MV-4-11 (cell line): ENCODE measurements around the gene ADAMTS5.

Source experiments
- DNase-seq: peaks from one replicate; lab custom pipeline; 2025; lab: John Stamatoyannopoulos, UW

ADAMTS5 gene

GRCh38 chr21:26948194-26948593 is 18.7 kb downstream of the ADAMTS5 start:
- DNase-seq, result no peak

DNA sequence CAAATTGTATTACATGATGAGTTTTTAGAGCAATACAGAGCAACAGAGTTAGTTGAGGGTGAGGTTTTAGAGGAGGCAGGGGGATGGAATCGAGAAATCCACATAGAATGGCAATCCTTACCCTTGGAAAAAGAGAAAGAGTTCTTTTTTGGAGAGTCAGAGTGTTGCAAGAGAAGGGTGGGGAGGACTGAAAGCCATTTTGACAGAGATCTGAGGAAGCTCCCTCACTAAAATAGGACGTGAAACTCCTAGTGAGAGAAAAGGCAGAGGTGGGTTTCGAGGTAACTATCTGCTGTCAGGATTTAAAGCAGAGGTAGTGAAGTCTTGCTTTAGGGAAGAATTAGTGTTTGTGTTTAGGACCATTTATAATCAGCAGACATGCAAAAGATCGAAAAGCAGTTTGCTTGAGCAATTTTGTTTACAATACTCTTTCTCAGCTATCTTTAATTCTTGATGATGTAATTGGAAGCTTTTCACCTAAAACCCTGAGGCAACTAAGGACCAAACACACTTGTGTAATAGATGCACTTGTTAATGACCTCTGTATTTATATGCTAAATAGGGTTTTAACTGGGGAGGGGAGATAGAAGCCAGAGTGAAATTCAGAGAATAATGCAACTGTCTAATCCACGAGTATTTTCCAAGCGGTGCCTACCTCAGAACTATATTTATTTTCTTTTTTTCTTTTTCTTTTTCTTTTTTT is 20.0 kb downstream of the ADAMTS5 start:
- peak; percentile 68 for DNase-seq

DNA sequence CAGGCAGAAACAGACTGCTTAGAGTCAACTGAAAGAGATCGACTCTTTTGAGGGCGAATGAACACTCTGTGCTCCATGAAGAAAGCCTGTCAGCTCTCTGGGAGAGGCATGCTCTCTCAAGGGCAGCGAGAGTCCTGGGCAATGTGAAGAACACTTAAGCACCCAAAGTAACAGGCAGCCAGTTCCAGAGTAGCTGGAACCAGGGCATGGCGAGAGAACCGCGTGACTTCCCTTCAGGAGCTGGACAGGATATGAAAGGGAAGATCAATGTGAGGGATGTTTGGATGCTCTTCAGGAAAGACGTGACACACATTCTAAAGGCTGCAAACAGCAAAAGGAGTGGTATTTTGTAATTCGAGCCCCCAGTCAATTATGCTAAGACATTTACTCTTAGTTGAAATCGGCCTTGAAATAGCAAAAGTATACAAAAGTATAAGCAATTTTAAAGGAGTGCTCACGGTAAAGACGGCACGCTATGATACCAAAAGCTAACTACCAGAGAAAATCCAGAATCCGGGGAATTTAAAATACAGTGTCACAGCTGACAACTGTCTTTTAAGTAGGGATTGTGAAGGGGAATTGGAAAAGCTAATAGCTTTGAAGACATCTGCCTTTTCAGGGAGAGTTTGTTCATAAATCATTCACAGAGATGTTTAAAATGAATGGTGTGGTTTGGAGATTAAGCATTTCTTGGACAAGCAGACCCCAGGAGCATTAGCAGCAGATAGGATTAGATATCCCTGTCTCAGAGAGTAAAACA is 20.8 kb downstream of the ADAMTS5 start:
- no peak for DNase-seq

DNA sequence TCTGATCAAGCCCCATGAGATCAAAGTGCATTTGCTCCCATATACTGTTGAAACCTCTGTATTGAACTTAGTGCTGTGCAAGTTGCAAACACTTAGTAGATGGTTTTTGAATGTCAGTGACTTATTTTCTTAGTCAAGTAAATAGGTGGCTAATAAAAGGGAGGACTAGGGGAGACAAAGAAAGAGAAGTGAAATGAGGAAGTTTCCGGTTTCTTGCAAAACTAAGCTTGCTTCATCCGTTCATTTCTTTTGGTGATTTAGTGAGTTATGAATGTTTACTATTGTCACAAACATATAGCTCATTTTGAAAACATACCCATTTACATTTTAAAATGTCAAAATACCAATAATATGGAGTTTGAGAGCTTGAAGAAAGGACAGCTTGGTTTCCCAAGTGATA is 23.0 kb downstream of the ADAMTS5 start:
- DNase-seq, result peak; percentile 88

DNA sequence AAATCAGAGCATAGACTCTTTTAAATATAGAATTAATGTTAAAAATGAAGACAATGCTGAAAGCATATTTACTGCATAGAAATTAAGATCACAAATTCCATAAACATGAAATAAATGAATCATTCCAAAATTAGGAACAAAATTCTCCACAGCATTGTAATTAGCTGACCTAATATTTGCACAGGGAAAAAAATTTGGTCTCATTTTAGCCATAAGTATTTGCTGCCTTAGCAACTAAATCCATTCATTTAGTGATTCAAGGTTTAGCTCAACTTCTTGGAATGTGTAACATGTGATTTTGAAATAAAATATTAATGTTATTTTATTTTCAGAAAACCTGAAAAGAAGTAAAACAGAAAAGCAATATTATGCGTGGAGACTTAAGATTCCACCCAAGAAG is 25.5 kb downstream of the ADAMTS5 start:
- no peak for DNase-seq

DNA sequence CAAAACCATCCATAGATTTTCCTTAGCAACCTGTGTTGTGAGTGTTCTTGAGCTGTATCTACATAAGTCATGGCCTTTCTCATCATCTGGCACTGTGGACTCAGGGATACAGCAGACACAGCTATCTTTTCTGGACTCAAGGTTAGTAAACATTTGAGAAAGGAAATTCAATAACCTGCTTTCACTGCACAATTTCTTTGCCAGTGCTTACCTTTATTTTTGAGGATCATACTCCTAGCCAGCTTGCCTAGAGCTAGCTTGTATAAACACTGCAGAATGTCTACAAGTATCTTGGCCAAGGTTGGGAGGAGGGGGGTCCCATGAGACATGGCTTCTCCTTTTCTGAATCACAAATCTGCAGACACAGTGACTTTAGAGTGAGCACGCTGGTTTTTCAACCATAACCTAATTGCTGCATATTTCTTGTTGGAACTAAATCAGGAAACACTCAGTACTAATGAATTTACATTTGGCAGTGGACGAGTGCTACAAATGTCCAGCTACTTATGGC is 27.2 kb downstream of the ADAMTS5 start:
- no peak for DNase-seq

GRCh38 chr21:26936641-26937040 is 30.2 kb downstream of the ADAMTS5 start:
- DNase-seq, result no peak

- DNase-seq, result no peak
These were observed 30.9 kb downstream of the ADAMTS5 start for GRCh38 chr21:26935977-26936376.

DNA sequence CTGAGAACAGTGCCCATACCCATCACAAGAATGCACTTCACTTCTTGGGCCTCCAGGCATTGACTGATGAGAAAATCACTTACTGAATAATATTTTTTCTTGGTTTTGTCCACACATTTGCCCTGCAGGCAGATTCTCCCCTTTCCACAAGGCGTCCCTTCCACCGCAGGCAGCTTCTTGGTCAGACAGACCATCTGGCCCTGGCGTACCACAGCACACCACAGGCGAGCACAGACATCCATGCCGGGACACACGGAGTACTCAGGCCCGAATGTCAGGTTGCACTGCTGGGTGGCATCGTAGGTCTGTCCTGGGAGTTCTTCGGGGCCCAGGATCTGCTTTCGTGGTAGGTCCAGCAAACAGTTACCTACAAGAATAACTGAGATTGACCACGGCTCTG is 32.5 kb downstream of the ADAMTS5 start:
- DNase-seq, result no peak

DNA sequence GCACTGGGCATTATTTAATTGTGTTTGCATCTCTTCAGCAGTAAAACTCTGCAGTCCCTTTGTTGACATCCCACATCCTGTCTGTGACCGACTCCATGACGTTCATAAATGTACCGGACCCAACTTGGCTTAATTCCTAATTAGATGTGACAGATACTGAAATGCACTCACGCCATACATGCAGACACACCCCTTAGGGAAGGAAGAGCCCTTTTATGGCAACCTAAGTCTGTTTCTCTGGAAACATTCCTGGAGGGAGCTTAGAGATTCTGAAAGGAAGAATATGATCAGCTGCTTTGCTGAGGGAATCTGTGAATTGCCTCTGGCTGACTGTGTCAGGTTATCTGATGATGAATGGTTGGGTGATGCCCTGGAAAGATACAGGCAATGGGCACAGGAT is 33.4 kb downstream of the ADAMTS5 start:
- no peak for DNase-seq

DNA sequence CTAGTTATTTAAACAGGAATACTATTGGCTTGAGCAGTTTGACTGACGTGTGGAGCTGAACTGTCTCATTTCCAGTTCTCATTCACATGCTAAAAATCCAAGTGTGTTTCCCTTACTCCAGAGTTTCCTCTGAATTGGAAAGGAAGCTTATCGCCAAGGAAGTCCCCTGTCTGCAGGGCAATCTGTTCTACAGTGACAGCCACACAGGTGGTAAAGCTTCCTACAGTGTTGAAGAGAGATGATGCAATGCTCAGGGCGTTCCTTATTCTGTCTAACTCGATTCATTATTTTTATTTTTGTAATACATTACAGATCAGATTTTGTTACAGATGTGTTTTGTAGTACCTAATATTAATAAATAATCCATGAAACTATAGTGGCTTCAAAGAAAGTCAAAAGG is 41.3 kb downstream of the ADAMTS5 start:
- no peak for DNase-seq

DNA sequence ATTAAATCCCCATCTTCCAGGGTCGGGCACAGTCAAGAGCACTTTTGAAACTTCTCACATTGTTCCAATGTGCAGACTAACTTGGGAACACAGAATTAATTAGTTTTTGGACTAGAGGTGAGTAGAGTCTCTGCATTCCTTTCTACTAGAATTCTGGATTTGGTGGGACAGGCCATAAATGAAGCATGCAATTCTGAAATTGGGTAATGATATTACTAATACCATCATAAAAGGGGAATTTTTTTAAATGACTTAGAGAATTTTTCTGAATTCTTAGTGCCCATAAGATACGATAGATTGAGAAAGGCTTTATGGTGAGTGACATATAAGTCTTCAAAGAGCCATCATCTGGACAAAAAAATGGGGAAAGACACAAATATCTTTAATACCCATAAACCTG is 41.8 kb downstream of the ADAMTS5 start:
- DNase-seq, result no peak

GRCh38 chr21:26923986-26924385 is 42.9 kb downstream of the ADAMTS5 start:
- DNase-seq, result no peak

GRCh38 chr21:26920055-26920454 is 46.8 kb downstream of the ADAMTS5 start:
- DNase-seq, result no peak

DNA sequence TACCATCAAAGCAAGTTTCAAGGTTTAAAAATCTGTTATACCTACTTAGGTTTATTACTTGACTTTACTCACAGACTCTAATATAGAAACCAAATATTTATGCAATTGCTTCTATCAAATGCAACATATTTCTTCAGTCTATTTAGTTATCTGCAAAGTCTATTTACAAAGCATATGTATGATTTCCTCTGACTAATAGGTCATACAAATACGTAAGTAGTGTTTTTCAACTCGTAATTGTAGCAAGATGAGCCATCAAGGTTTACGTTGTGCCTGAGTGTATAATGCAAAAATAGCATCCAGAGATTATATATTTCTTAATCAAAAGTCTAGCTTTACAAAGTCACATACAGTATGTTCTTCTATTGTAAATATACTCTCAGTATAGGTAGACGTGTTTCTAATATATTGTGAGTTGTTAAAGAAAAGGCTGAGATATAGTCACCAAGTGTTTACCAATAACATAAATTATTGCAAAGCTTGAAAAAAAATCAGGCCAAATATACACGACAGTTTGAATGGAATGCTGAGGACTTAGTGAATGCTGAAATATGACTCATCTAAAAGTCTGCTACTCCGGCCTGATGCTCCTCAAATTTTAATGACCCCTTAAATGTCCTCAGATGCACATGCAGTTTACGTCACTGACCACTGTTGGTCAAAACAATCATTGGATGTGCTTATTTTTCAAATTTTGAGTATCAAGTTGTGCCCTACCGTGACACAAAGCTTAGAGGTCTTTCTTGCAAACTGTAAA is 48.4 kb downstream of the ADAMTS5 start:
- DNase-seq, result no peak

DNA sequence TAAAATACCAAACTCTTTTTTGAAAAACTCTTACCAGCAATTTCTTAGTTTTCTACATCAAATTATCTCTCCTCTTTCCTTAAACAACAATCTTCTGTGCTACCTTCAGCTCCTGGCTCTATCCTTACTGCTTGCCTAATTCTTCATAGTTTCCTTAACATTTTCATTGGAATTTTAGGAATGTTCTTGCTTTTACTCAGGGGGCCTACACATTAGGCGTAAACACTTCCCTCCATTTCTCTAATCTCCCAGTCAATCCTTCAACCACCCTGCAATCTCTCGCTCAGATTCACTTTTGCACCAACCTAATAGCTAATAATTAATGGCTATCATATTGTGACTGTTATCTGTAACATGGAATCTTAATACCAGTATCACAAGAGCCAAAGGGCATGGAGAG is 50.1 kb downstream of the ADAMTS5 start:
- DNase-seq, result no peak

GRCh38 chr21:26914557-26914956 is 52.3 kb downstream of the ADAMTS5 start:
- DNase-seq, result peak; percentile 84

DNA sequence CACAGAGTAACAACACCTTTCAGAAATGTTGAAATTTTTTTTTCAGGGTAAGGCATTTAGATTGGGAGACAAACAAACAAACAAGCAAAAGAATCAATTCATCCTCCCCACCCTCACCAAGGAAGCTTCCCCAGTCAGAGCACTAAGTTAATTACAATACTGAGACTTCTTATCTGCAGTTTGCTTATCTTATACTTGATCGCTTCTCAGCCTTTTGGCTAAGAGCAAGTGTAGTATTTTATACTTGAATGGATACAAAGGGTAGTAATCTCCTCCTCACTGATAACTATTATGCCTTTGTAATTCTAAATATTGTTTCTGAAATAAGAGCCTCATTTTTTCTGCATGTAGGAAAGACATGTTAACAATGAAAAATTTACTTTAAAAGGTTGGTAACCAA is 54.4 kb downstream of the ADAMTS5 start:
- no peak for DNase-seq

DNA sequence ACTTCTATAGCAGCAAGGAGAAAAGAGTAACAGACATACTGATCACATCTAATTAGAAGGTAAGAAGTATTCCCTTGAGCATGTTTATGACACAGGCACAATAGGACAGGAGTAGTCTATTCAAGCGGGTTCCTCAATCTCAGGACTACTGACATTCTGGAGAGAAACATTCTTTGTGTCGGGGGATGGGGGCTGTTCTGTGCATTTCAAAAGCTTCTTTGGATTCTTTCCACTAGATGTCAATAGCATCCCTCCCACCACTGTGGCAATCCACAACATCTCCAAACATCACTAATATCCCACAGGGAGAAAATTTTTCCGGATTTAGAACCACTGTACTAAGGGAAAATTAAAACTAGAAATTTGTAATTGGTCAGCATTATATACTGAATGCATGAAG is 56.9 kb downstream of the ADAMTS5 start:
- DNase-seq, result no peak

DNA sequence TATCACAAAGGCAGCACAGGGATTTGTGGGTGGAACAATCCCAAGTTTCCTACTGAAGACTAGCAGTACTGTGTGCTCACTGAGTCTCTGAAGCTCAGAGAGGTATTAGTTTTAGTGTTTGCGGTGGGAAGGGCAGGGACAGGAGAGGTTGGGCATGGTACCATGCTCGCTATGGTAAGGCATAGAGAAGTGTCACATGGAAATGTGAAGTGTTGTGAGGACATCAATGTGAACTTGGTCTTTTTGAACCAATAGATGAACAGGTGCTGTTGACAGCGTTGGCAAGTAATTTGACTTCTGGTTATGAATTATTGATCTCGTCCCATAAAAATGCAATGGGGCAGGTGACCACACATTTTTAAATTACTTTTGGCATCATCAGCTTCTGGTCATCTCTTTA is 65.9 kb downstream of the ADAMTS5 start:
- DNase-seq, result no peak

DNA sequence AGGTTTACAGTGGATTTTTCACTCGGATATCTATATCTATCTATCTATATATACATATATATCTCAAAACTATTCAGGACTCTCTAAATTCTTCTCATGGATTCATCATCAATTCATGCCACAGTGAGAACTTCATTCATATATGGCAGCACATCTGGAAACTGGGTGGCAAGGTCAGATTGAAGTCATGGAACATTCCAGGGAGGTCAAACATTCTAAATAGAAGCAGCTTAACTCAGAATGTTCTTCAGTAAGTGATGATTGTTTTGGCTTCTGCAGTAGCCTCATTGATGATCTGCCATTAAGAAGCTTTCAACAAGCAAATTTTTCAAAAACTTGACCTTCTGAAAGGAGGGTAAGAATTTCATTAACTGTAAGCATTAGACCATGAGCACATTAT is 74.7 kb downstream of the ADAMTS5 start:
- no peak for DNase-seq

GRCh38 chr21:26888931-26889330 is 78.0 kb downstream of the ADAMTS5 start:
- DNase-seq, result no peak

GRCh38 chr21:26888256-26888655 is 78.6 kb downstream of the ADAMTS5 start:
- no peak for DNase-seq
